Esophagus squamous epithelium (tissue), 4 donors: ENCODE data around the gene CAPN2.

Experiments used
- CTCF ChIP-seq, 6 experiments: fragments of 450-650 bp in 4 of 6; fragments of 200-600 bp in 2 of 6; sonication (generic) in 2 of 6; IDR thresholded peaks; one replicate each; pipeline ENCODE4 v1.5.1; 2016 to 2019; ENCODE audit warnings: antibody characterized with exemption in 6 of 6, mild to moderate bottlenecking in 4 of 6, moderate library complexity in 4 of 6
- POLR2A ChIP-seq, 4 donors: fragments of 450-650 bp; IDR thresholded peaks; one replicate each; pipeline ENCODE4 v1.6.1; 2017; ENCODE audit warnings: antibody characterized with exemption in 4 of 4, mild to moderate bottlenecking in 4 of 4, moderate library complexity in 3 of 4

GRCh38 chr1:223771814-223772770 is 59.8 kb downstream of the CAPN2 start:
- no peak for TF ChIP-seq CTCF (IDR thresholded peaks at IDR 0.05)
- TF ChIP-seq POLR2A (IDR thresholded peaks at IDR 0.05): no peak
